Astrocyte (in vitro differentiated cells and primary cell): ENCODE data around the gene PLS3. TPM values are rescaled to one million over a fixed set of nuclear protein-coding genes. Genes with fewer than 3 reads are reported as not detected.

Experiments used
- DNase-seq: peaks from one replicate; pipeline ENCODE4 v3.0.0-alpha.2; 2010; ENCODE audit warnings: low read depth
- FAIRE-seq: peaks from 2 replicates; lab custom pipeline; 2011; peaks lifted over from hg19 to GRCh38; lab: Jason Lieb, UNC
- H2AFZ ChIP-seq: 2 replicates; pipeline ENCODE4 v1.6.0; 2012; ENCODE audit warnings: low read depth, low read length, inconsistent platforms
- H3K27ac ChIP-seq: 2 replicates; pipeline ENCODE4 v1.5.1; 2011; ENCODE audit warnings: low read depth, low read length, inconsistent platforms
- H3K27me3 ChIP-seq: 2 replicates; pipeline ENCODE4 v1.6.0; 2011; ENCODE audit warnings: low read length, inconsistent platforms; ENCODE audit not compliant: insufficient read depth
- H3K36me3 ChIP-seq: 2 replicates; pipeline ENCODE4 v1.5.1; 2011; ENCODE audit warnings: low read length, inconsistent platforms; ENCODE audit not compliant: insufficient read depth
- H3K4me1 ChIP-seq: 2 replicates; pipeline ENCODE4 v1.5.1; 2011; ENCODE audit warnings: low read length, inconsistent platforms; ENCODE audit not compliant: insufficient read depth
- H3K4me2 ChIP-seq: 2 replicates; pipeline ENCODE4 v1.6.0; 2012; ENCODE audit warnings: low read length, inconsistent platforms
- H3K4me3 ChIP-seq: 2 replicates; pipeline ENCODE4 v1.5.1; 2011; ENCODE audit warnings: low read depth, mild to moderate bottlenecking, low read length, inconsistent platforms; ENCODE audit not compliant: insufficient read depth
- H3K79me2 ChIP-seq: 2 replicates; pipeline ENCODE4 v1.6.0; 2012; ENCODE audit warnings: mild to moderate bottlenecking, low read length, inconsistent platforms; ENCODE audit not compliant: insufficient read depth
- H3K9ac ChIP-seq: 2 replicates; pipeline ENCODE4 v1.6.0; 2012; ENCODE audit warnings: mild to moderate bottlenecking, low read length, inconsistent platforms
- H3K9me3 ChIP-seq: 2 replicates; pipeline ENCODE4 v1.5.1; 2012; ENCODE audit warnings: low read depth, mild to moderate bottlenecking, low read length, inconsistent platforms; ENCODE audit not compliant: insufficient read depth
- H4K20me1 ChIP-seq: 2 replicates; pipeline ENCODE4 v1.6.0; 2012; ENCODE audit warnings: low read length, inconsistent platforms; ENCODE audit not compliant: insufficient read depth
- H3K27ac Mint-ChIP-seq: one replicate; pipeline ENCODE4 v1.8.0; 2021; ENCODE audit warnings: mild to moderate bottlenecking, mixed read lengths; ENCODE audit not compliant: unreplicated experiment
- H3K27me3 Mint-ChIP-seq: one replicate; pipeline ENCODE4 v1.8.0; 2021; ENCODE audit warnings: low read depth, mixed read lengths; ENCODE audit not compliant: unreplicated experiment
- H3K36me3 Mint-ChIP-seq: one replicate; pipeline ENCODE4 v1.8.0; 2021; ENCODE audit warnings: low read depth, mixed read lengths; ENCODE audit not compliant: unreplicated experiment
- H3K4me1 Mint-ChIP-seq: one replicate; pipeline ENCODE4 v1.8.0; 2021; ENCODE audit warnings: low read depth, mixed read lengths; ENCODE audit not compliant: unreplicated experiment
- H3K4me3 Mint-ChIP-seq: one replicate; pipeline ENCODE4 v1.8.0; 2021; ENCODE audit warnings: mild to moderate bottlenecking, moderate library complexity, mixed read lengths; ENCODE audit not compliant: unreplicated experiment
- H3K9me3 Mint-ChIP-seq: one replicate; pipeline ENCODE4 v1.8.0; 2021; ENCODE audit warnings: mild to moderate bottlenecking, mixed read lengths; ENCODE audit not compliant: unreplicated experiment
- CTCF ChIP-seq: IDR thresholded peaks from 2 replicates; pipeline ENCODE4 v1.5.1; 2011; ENCODE audit warnings: low read depth, mild to moderate bottlenecking, inconsistent platforms, low read length, moderate library complexity; ENCODE audit not compliant: insufficient read depth
- EZH2 ChIP-seq: IDR thresholded peaks from 2 replicates; pipeline ENCODE4 v1.6.1; 2012; ENCODE audit warnings: mild to moderate bottlenecking, low read length, inconsistent platforms; ENCODE audit not compliant: insufficient read depth
- total RNA-seq: library from RNA; stranded (reverse); gene quantifications from 2 replicates; pipeline ENCODE4 v1.2.1, GENCODE V29; 2021

PLS3 gene
- total RNA-seq, 1 donor from 2014 or later: 313 TPM

GRCh38 chrX:115652221-115652620 is 91.2 kb downstream of the PLS3 start:
- H3K36me3 Mint-ChIP-seq: peaks cover 2% of the 10 kb centered on the region
- H3K4me1 Mint-ChIP-seq: peaks cover 12% of the 10 kb centered on the region
- Histone ChIP-seq H3K27ac (no peak overlapping the region), H4K20me1 (peaks cover 9% of the 10 kb centered on the region), H3K4me1 (peaks cover 8% of the 10 kb centered on the region), H3K27me3 (no peaks in the 10 kb centered on the region), H3K4me3 (no peak overlapping the region), H3K79me2 (no peaks in the 10 kb centered on the region), H3K4me2 (no peak overlapping the region), H2AFZ (no peak overlapping the region), H3K9me3 (no peaks in the 10 kb centered on the region), H3K36me3 (peaks cover 29% of the 10 kb centered on the region), H3K9ac (no peak overlapping the region)
- no peak for TF ChIP-seq CTCF
- DNase-seq (no peak), FAIRE-seq (no peak)
- H3K4me3 Mint-ChIP-seq: no peak overlapping the region
- no peaks in the 10 kb centered on the region for H3K27me3 Mint-ChIP-seq
- no peak overlapping the region for H3K27ac Mint-ChIP-seq
- no peaks in the 10 kb centered on the region for H3K9me3 Mint-ChIP-seq

- Histone ChIP-seq H3K4me1 (no peaks in the 10 kb centered on the region), H3K9me3 (no peaks in the 10 kb centered on the region), H3K9ac (no peak overlapping the region), H3K27ac (no peak overlapping the region), H2AFZ (no peak overlapping the region), H3K36me3 (no peaks in the 10 kb centered on the region), H3K27me3 (no peaks in the 10 kb centered on the region), H3K4me2 (no peak overlapping the region), H4K20me1 (no peaks in the 10 kb centered on the region), H3K4me3 (no peak overlapping the region), H3K79me2 (no peaks in the 10 kb centered on the region)
- DNase-seq (no peak), FAIRE-seq (no peak)
- Mint-ChIP-seq H3K36me3 (no peaks in the 10 kb centered on the region), H3K4me3 (no peak overlapping the region), H3K27me3 (no peaks in the 10 kb centered on the region), H3K9me3 (no peaks in the 10 kb centered on the region), H3K27ac (no peak overlapping the region), H3K4me1 (no peaks in the 10 kb centered on the region)
- TF ChIP-seq EZH2: no peak
Observed at GRCh38 chrX:115665122-115665521, 104.1 kb downstream of the PLS3 start.

GRCh38 chrX:115679460-115679859 is 118.5 kb downstream of the PLS3 start:
- H3K27me3 ChIP-seq: no peaks in the 10 kb centered on the region
- Mint-ChIP-seq H3K27me3 (no peaks in the 10 kb centered on the region), H3K36me3 (no peaks in the 10 kb centered on the region), H3K27ac (no peak overlapping the region), H3K4me1 (no peaks in the 10 kb centered on the region), H3K4me3 (no peak overlapping the region), H3K9me3 (no peaks in the 10 kb centered on the region)
- H3K4me2 ChIP-seq: peak overlapping the region; percentile 39
- H3K27ac ChIP-seq: no peak overlapping the region
- H2AFZ ChIP-seq: peak overlapping the region; percentile 71
- FAIRE-seq: no peak
- no peaks in the 10 kb centered on the region for H3K79me2 ChIP-seq
- H3K4me3 ChIP-seq: no peak overlapping the region
- TF ChIP-seq CTCF (peak; percentile 48), EZH2 (no peak)
- no peak overlapping the region for H3K9ac ChIP-seq
- DNase-seq: peak; percentile 9
- no peaks in the 10 kb centered on the region for H3K9me3 ChIP-seq
- H3K4me1 ChIP-seq: no peaks in the 10 kb centered on the region
- no peaks in the 10 kb centered on the region for H3K36me3 ChIP-seq
- H4K20me1 ChIP-seq: no peaks in the 10 kb centered on the region
